WERI-Rb-1 (cell line): ENCODE data around the gene DGCR2.
"Not testable (repeated sequence)": the region's sequence is repeated elsewhere in the genome, so short reads cannot be mapped to it uniquely, and the experiment has no call there.

Experiments
- DNase-seq: peaks from one replicate; pipeline ENCODE4 v3.0.0-alpha.2; 2020
- H3K27ac ChIP-seq: fragments of 250-450 bp; sonication (Bioruptor Pico); 2 replicates; pipeline ENCODE4 v1.5.1; 2020; ENCODE audit warnings: mild to moderate bottlenecking, moderate library complexity
- H3K27me3 ChIP-seq: fragments of 250-450 bp; sonication (Bioruptor Pico); 2 replicates; pipeline ENCODE4 v1.5.1; 2021; ENCODE audit warnings: mild to moderate bottlenecking, low read depth, moderate library complexity; ENCODE audit not compliant: insufficient read depth, severe bottlenecking
- H3K36me3 ChIP-seq: fragments of 250-450 bp; sonication (Bioruptor Pico); 2 replicates; pipeline ENCODE4 v1.5.1; 2020; ENCODE audit warnings: mild to moderate bottlenecking, moderate library complexity
- H3K4me3 ChIP-seq: 2 replicates; pipeline ENCODE4 v1.5.1; 2011; ENCODE audit warnings: low read depth, mild to moderate bottlenecking, control low read depth, low read length
- H3K9me3 ChIP-seq: fragments of 250-450 bp; sonication (Bioruptor Pico); 2 replicates; pipeline ENCODE4 v1.5.1; 2021; ENCODE audit warnings: mild to moderate bottlenecking, moderate library complexity; ENCODE audit not compliant: severe bottlenecking
- TF ChIP-seq, protein P1 (sequence below): IDR thresholded peaks from 2 replicates; pipeline ENCODE4 v1.5.1; 2011; ENCODE audit warnings: low read depth, mild to moderate bottlenecking, control low read depth, inconsistent platforms, low read length

The DGCR2 gene

DNA sequence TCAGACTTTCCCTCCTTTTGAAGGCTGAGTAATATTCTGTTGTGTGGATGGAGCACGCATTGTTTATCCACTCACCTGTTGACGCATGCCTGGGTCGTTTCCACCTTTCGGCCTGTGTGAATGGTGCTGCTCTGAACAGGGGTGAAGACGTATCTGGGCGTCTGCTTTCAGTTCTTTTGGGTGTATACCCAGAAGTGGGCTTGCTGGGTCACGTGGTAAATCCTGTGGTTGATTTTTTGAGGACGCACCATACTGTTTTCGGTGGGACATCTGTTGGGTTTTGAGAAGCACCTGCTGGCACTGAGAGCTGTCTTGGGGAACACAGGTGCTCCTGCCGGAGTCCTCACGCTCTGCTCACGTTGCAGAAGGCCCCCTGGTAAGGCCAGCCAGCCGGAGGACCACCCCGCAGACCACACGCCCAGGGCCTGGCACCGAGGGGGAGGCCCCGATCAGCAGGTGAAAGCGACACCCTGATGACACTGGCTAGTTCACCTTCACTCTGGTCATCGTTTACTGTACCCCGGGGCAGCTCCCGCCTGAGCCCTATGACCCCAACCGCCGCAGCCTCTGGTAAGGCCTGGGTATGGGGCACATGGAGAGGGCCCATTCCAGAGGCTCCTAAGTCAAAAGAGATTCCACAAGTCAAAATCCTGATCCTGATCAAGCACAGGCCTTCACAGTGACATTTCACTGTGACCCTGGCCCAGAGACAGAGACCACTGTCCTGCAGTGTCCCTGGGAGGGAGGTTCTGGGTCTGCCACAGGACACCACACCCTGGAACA lies 131.7 kb downstream of the DGCR2 start:
- Histone ChIP-seq H3K27me3 (no peaks in the 10 kb centered on the region), H3K9me3 (no peaks in the 10 kb centered on the region), H3K4me3 (no peak overlapping the region), H3K27ac (no peak overlapping the region), H3K36me3 (peaks cover 5% of the 10 kb centered on the region; the same call in 1 of the 2 replicates)
- DNase-seq: no peak
- TF ChIP-seq, protein P1, sequence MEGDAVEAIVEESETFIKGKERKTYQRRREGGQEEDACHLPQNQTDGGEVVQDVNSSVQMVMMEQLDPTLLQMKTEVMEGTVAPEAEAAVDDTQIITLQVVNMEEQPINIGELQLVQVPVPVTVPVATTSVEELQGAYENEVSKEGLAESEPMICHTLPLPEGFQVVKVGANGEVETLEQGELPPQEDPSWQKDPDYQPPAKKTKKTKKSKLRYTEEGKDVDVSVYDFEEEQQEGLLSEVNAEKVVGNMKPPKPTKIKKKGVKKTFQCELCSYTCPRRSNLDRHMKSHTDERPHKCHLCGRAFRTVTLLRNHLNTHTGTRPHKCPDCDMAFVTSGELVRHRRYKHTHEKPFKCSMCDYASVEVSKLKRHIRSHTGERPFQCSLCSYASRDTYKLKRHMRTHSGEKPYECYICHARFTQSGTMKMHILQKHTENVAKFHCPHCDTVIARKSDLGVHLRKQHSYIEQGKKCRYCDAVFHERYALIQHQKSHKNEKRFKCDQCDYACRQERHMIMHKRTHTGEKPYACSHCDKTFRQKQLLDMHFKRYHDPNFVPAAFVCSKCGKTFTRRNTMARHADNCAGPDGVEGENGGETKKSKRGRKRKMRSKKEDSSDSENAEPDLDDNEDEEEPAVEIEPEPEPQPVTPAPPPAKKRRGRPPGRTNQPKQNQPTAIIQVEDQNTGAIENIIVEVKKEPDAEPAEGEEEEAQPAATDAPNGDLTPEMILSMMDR: no peak

DNA sequence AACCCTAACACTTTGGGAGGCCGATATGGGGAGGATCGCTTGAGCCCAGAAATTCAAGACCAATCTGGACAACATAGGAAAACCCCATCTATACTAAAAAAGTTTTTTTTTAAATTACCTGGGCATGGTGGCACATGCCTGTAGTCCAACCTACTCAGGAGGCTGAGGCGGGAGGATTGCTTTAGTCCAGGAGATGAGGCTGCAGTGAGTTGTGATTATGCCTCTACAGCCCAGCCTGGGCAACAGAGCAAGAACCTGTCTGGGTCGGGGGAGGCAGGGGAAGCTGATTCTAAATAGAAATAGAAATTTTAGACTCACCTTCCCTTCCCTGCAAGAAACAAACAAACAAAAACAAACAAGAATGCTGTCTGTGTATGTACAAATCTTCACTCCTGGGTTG lies 133.3 kb downstream of the DGCR2 start:
- no peaks in the 10 kb centered on the region for H3K9me3 ChIP-seq
- H3K36me3 ChIP-seq: peaks cover 5% of the 10 kb centered on the region; the same call in 1 of the 2 replicates
- H3K27me3 ChIP-seq: no peaks in the 10 kb centered on the region
- TF ChIP-seq, protein P1: no peak
- H3K4me3 ChIP-seq: no peak overlapping the region
- DNase-seq: no peak
- no peak overlapping the region for H3K27ac ChIP-seq

DNA sequence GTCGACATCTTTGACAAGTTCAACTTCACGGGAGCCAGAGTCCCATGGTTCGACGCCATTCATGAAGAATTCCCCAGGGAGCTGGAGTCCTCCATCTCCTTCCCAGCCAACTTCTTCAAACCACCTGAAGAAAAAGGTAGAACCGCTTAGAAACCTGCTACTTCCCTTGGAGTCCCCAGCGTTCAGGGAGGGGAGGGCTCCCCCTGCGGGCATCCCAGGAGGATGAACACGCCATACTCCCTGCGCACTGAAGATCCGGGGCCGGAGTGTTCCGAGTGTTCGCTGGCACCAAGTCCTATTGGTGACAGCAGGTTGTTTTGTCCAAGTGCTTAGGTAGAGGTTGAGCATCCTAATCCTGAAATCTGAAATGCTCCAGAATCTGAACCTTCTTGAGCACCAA lies 134.4 kb downstream of the DGCR2 start:
- no peaks in the 10 kb centered on the region for H3K9me3 ChIP-seq
- H3K36me3 ChIP-seq: peaks cover 5% of the 10 kb centered on the region; the same call in 1 of the 2 replicates
- no peak overlapping the region for H3K27ac ChIP-seq
- TF ChIP-seq, protein P1: peak; percentile 64
- no peaks in the 10 kb centered on the region for H3K27me3 ChIP-seq
- peak; percentile 70 for DNase-seq
- no peak overlapping the region for H3K4me3 ChIP-seq

DNA sequence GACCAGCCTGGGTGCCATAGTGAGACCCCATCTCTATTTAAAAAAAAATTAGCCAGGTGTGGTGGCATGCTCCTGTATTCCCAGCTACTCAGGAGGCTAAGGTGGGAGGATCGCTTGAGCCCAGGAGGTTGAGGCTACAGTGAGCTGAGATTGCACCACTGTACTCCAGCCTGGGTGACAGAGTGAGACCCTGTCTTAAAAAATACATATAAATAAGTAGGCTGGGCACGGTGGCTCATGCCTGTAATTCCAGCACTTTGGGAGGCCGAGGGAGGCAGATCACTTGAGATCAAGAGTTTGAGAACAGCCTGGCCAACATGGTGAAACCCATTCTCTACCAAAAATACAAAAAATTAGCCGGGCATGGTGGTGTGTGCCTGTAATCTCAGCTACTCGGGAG lies 135.1 kb downstream of the DGCR2 start:
- H3K9me3 ChIP-seq, H3K4me3 ChIP-seq, H3K36me3 ChIP-seq, DNase-seq, H3K27ac ChIP-seq, H3K27me3 ChIP-seq: not testable (repeated sequence)
